HG03135 (cell line): ENCODE data around the gene YBX1.
A peak's percentile ranks its signal among the peaks of the same experiment; 100 is the strongest.
"Not testable (repeated sequence)": the region's sequence is repeated elsewhere in the genome, so short reads cannot be mapped to it uniquely, and the experiment has no call there.

Experiments
- ATAC-seq: cut with Tn5 transposase; IDR thresholded peaks from one replicate; pipeline ENCODE4 v1.9.1; 2021; ENCODE audit warnings: mild to moderate bottlenecking, moderate library complexity; ENCODE audit not compliant: unreplicated experiment

The YBX1 gene

DNA sequence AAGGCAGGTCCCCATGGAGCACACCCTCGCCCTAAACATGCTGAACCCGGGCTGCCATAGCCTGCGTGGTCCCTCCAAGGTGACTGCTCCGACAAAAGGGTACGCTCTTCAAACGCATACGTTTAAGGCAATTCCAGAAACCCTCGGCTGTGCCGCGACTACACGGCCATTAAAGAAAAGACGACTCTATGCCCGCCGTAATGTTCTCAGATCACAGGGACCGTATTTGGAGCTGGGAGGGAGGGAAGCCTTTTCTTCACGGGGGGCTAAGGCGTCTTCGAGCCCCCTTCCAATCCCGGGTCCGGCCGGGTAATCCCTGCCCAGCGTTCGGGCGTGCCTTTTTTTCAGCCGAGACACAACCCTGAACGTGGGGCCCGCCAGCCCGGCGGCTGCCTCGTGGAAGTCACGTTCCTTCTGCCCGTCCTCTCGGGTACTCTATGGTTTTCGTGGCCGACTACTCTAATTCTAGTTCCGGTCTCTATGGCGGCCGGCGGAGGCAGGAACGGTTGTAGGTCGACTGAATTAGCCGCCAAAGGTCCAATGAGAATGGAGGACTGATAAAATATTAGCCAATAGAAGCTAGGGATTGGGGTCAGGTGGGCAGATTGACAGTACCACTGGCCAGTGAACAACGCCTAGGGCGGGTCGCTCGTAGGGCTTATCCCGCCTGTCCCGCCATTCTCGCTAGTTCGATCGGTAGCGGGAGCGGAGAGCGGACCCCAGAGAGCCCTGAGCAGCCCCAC is at the start of gene YBX1:
TSS of gene YBX1 (plus strand) at position 678 of the 743 bp plus-strand sequence. CDS start 148 bp downstream, outside the sequence.
- ATAC-seq, result peak; percentile 92

DNA sequence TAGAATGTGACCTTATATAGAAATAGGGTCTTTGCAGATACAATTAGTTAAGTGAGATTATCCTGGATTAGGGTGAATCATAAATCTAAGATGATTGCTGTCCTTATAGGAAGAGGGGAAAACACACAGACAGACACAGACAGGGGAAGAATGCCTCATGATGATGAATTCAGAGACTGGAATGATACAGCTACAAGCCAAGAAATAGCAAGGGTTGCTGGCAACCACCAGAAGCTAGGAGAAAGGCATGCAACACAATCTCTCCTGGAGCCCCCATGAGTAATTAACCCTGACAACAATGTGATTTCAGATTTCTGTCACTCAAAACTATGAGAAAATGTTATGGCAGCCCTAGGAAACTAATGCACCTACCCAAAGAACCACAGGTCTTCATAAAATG is 43.1 kb upstream of the YBX1 start:
- ATAC-seq, result no peak

DNA sequence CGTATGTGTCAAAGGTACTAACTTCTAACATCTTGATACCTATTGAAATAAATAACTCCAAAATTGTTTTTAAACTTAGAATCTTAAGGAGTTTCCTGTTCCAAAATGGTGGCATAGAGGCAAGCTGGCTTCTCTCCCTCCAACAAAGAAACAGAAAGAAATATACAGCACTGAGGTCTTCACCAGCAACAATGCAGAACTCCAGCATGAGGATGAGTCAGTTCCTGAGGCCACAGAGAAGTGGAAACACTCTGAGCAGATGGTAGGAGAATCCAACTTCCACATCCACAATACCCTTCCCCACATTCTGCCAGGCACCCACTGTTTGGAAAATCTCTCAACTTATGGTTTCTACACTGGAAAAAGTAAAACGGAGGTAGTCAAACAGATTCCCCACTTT is 36.2 kb upstream of the YBX1 start:
- no peak for ATAC-seq

DNA sequence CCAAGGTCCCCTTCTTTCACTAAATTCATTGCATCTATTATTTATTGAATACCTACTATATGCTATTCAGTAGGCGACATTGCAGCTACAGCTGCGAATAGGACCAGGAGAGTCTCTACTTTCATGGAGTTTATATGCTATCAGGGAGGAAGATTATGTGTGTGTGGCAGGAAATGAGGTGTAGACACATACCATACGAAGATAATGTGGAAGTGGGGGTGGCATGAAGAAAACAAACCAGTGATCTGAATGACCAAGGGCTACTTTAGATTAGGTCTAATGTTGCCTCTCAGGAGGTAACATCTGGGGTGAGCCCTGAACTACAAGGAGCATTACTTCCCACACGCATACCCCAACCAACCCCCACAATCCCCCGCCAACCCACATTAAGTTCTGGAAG is 25.0 kb upstream of the YBX1 start:
- no peak for ATAC-seq

DNA sequence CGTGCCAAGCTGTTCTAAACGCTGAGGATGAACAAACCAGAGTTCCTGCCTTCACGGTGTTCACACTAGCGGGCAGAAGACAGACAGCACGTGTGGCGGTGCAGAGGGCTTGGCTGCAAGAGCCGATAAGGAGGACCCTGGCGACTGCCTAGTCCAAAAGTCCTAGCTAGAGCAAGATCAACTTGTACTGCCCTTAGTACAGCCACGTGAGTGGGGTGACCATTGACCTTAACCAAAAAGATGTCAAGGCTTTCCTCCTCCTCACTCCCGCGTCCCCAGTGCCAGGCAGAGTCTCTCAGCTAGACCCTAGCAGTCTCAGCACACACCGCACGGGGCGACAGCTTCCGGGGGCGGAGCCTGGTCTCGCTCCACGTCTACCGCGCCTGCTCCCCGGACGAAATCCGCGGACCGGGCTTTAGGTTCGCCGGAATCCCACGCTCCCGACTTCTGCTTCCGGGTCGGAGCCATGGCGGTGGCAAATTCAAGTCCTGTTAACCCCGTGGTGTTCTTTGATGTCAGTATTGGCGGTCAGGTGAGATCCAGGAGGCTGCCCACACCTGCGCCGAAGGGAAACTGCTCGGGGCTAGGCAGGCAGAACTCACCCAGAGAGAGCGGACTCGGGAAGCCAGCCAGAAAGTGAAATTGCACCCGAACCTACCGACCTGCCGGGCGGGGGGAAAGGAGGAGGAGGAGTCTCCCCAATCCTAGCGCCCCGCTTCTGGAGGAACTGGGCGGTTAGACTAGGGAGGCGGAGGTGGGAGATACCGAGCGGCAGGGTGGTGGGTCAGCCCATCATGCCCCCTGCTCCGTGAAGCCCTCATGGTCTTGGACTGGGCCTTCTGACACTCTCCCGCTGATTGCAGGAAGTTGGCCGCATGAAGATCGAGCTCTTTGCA is 24.0 kb upstream of the YBX1 start, which contains the start of gene PPIH:
TSS of gene PPIH (plus strand) at position 443 of the 896 bp plus-strand sequence. CDS start at position 467, 24 bp downstream.
- ATAC-seq, result peak; percentile 92

DNA sequence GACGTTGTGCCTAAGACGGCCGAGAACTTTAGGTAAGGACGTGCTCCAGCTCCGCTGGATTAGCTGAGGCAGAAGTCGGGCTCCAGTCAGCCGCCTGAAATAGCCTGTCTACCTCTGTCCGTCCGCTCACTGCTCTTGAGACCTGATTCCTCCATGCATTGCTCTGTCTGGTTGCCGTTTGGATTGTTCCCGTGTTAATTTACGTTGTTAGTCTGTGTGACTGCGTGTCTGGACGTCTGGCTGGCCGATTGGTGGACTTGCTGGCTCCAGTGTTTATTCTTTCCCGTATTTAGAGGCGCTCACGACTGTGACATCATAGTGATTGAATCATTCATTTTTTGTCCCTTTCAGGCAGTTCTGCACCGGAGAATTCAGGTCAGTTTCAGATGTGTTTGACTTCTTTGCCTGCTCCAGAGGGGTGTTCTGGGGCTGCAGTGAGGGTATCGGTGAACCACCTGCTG is 23.3 kb upstream of the YBX1 start:
- ATAC-seq, result no peak

DNA sequence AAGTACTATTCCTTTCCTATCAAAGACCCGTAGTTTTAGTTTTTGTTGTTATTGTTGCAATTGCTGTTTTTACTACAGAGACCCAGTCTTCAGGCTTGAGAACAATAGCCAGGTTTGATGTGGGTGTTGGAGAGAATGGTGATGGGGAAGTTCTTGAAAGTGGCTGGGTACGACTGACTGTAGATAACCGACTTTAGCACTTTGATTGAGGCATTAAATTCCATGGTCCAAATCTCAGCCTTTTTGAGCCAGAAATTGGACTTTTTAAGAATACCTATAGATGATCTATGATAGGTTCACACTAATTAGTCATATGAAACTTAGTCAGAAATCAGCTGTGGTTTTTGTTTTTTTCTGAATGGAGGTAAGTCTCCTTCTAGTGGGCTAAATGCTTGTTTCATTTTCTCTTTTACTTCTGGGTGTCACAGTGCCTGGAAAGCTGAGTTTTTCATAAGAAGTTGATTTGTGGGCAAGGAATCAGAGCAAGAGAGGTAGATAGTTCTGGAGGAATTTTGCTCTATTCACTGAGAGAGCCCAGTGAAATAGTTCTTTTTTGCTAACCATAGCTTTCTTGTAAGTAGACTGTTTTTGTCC is 21.2 kb upstream of the YBX1 start:
- ATAC-seq, result no peak

DNA sequence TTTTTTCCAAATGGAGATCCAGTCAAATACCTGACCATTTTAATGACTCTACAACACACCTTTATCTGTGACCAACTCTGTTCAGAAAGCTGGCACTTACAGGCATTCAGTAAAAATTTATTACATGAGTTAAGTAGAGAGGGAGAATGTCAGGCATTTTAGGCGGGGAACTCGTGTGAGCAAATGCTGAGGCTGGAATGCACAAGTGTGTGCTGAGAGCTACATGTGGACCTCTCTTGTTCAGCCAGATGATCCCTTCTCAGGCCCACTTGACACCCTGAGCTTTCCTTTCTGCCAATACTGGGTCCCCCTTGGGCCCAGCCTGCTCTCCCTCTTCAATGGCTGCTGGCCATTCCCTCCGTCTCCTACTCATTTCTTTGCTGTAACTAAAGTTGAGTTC is 12.3 kb upstream of the YBX1 start:
- ATAC-seq, result no peak

DNA sequence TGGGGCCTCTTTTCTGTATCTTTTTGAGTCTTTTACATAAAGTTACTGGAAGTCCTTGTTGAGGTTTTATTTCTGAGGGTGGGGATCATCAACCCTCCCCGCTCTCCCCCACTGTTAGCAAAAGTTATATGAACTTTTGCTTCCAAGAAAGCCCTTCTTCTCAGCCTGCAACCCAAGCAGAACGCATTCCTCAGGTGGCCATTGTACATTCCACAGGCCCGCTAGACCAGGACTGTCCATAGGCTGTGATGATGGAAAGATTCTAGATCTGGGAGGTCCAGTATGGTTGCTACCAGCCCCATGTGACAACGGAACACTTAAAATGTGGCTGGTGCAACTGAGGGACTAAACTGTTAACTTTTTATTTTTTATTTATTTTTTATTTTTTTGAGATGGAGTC is 11.8 kb upstream of the YBX1 start:
- ATAC-seq, result no peak

DNA sequence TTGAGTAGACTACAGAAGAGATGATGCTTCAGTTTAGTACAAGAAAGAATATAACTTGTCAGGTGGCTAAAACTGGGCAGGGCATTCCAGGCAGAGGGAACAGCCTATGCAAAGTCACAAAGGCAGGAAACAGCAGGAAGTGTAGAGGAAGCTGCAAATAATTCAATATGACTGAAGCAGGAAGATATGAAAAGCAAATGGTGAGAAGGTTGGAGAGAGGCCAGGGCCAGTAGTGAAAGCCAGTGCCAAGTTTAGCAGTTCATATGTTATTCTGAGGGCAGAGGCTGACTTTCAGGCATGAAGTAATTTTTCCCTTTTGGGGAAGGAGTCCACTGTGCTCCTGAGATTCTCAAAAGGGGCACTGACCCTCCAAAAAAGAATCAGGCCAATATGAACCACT is 8.0 kb upstream of the YBX1 start:
- ATAC-seq, result no peak

DNA sequence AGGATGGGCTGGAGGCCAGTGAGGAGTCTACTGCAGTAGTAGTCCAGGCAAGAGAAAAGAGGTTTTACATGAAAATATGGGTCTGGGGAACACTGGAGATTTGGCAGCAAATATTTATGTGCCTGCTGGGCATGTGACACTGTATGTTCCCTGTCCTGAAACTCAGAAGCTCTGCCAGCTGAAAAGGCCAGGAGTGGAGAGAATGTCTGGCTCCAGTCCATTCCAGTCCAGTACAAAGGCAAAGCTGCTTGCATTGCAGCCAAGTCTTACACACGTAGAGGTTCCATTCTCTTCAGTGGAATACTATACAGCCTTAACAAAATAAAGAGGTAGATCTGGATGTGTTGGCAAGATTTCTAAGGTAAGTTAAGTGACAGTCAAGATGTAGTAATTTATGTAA is 7.5 kb upstream of the YBX1 start:
- ATAC-seq, result no peak

DNA sequence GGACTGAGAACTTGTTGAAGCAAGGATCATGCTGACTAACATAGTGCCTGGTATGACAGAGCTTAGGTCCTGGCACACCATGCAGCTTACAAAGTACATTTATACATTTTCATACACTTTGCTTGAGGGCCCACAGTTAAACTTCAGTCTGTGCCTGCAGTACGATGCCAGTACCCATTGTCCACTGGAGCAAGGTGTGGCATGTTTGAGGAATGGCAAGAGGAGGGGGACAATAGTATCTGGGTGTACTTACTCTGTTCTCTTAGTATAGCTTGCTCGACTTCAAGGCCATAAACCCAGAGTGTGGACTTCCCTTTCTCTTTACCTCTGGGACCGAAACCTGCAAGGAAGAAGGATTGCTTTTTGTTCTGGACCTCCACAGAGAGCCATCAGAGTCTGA is 6.8 kb upstream of the YBX1 start:
- ATAC-seq, result no peak

DNA sequence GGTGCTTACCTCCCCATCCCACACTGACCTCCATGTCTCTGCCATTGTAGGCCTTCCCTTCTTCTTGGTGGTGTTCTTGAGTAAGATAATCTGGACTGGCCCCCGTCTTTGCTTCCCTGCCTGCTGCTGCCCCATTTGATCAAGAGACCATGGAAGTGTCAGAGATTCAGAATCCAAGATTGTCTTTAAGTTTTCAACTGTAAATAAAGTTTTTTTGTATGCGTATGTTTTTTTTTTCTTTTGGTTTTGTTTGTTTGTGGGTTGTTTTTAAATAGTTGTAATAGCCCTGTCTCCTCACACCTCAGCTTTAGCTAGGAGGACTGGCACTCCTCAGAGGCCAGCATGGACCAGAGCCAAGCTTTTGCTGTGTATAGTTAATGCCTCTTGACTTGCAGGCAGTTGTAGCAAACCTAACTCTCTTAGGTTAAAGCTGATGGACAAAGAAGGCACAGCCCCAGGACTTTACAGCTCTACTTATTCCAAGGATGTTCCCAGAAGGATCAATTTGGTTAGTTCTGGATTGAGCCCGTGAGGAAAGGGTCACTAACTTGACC is 5.6 kb upstream of the YBX1 start:
- no peak for ATAC-seq

DNA sequence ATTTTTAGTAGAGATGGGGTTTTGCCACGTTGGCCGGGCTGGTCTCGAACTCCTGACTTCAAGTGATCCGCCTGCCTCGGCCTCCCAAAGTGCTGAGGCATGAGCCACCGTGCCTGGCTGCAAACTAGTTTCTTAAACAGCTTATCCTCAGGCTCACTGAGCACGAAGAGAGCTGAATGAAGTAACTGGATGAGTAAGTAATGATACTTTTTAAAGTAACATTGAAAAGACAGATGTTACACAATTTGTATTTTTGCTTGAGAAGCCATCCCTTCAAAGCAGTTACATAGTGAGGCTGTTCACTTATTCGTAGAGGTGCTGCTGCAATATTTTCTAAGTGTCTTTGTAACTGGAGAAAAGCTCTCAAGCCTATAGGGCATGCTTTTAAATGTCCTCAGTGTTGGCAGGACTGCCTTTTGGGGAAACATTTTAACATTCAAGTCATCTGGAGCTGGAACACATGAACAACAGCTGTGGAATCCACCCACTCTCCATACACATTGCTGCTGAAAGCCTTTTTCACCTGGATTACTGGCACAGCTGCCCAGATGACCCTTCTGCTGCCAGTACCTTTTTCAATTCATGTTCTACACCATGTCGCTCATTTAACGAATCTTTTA is 2.7 kb upstream of the YBX1 start:
- ATAC-seq, result no peak

DNA sequence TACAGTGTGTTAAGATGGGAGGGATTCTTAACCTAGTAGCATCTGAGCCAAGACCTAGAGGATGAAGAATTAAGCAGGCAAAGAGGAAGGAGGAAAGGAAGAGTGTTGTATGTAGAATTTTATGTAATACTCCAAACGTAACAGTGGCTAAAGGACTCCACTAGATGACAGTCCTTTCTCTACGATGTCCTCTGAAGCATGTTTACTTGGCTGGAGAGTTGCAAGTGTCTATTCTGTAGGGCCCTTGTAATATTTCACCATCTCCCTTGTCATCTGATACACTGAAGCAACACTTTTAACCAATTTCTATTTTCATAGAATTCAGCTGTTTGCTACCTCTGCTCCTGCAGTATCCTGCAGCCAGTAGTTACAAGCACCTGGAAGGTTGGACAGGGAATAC is 2.2 kb upstream of the YBX1 start:
- no peak for ATAC-seq

DNA sequence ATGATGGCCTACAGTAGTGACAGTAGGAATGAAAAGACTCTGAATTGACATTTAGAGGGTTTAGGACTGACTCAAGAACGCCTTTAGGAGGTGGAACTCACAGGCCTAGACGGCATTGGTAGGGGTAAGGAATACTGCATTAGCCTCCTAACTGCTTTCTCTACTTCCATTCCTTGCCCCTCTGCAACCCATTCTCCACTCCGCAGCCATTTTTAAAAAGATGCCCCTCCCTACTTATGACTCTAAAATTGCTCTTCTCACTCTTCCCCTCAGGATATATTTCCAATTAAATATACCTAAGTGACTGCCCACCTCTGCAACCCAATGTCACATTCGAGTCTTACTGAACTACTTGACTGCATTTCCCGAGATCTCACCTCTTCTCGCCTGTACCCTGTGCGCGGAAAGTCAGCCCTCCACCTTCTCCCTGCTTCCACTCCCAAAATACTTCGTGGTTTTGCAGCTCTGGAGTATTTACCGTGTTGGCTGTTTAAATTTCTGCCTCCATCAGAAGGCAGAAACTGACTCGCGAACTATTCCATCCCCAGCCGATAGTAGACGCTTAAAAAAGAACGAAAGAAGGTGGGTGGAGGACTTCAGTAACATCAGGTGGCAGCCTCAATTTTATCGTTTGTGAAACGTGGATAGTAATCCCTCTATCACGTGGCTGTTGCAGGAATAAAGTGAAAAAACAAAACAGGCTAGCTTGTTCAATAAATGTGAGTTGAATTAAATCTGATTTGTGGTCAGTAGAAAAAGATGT is 1.1 kb upstream of the YBX1 start:
- ATAC-seq, result no peak

DNA sequence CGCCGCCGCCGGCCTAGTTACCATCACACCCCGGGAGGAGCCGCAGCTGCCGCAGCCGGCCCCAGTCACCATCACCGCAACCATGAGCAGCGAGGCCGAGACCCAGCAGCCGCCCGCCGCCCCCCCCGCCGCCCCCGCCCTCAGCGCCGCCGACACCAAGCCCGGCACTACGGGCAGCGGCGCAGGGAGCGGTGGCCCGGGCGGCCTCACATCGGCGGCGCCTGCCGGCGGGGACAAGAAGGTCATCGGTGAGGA is 193 bp downstream of the YBX1 start:
- ATAC-seq, result not testable (repeated sequence)

DNA sequence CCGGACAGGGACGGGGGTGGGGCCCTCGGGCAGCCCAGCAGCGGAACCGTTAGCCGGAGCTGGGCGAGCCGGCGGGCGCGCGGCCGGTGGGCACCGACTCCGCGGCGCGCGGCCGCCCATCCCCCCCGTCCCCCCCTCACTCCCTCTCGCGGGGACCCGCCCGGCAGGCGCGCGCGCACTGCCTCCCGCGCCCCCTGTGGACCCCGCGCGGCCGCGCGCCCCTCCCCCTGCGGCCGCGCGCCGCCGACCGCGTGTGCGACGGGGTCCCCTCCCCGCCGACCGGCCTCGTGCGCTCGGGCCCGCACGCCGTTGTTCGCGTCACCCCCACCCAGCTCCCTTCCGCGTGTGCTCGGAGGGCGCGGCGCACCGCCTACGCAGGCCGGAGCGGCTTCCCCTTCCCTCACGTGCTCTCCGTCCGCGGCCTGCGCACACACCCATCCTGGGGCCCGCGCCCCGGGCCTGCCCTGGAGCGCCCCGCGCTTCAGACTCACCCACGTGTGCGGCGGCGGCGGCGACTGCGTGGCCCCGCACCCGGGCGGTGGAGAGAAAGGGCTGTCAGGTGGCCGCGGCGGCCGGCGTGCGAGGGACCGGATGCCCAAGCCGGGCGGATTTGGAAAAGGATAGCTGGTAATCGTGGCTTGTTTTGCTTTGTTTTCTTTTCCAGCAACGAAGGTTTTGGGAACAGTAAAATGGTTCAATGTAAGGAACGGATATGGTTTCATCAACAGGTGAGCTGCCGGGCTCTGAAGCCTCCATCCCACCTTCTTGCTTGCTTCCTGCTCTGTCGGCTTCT is 717 bp downstream of the YBX1 start:
- ATAC-seq, result peak; percentile 36

DNA sequence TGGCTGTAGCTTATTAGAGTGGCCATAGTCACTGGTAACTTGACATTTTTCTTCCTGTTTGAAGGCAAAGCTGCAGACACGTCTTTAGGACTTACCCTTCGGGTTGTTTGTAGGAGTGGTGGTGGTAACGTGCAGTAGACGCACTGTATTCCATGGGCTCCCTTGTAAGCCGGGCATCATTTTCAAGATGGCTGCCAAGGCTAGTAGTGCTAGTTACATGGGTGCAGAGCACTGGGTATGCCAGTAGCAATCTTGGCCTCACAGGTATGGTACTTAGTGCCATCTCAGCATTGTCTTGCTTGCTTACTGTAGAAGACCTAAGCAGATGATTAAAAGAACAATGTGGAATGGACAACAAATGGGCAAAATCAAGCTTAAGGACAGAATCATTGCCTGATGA is 1.9 kb downstream of the YBX1 start:
- no peak for ATAC-seq

DNA sequence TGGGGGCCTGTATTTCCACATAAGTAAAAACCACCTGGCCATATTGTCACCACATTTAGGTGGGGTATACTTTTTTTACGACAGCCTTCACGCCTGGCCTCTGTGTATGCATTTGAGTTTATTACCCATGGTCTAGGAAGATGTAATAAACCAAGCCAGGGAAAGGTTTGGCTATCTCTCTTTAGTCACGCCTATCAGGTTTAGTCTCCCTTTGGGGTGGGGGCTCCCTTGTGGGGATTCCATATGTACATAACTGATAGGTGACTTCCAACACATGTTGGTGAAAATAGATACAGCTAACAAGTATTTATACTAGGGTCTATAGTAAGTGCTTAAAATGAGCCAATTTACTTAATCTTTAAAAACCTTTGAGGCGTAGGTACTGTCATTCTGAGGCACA is 4.2 kb downstream of the YBX1 start:
- ATAC-seq, result no peak
